Epithelial cell of esophagus (primary cell): Measurements from ENCODE around the gene EFHD1.
A peak's percentile ranks its signal among the peaks of the same experiment; 100 is the strongest.
"Not testable (repeated sequence)": the region's sequence is repeated elsewhere in the genome, so short reads cannot be mapped to it uniquely, and the experiment has no call there.

Source experiments
- DNase-seq: peaks from one replicate; pipeline ENCODE4 v3.0.0; 2010; ENCODE audit warnings: low read depth
- H3K4me3 ChIP-seq: 2 replicates; pipeline ENCODE4 v1.5.1; 2011; ENCODE audit warnings: mild to moderate bottlenecking, low read length, control low read depth
- TF ChIP-seq, protein P1 (sequence below): IDR thresholded peaks from 2 replicates; pipeline ENCODE4 v1.5.1; 2011; ENCODE audit warnings: low read depth, mild to moderate bottlenecking, low read length, control low read depth, inconsistent platforms; ENCODE audit not compliant: insufficient read depth; ENCODE audit errors: missing control alignments

The EFHD1 gene

DNA sequence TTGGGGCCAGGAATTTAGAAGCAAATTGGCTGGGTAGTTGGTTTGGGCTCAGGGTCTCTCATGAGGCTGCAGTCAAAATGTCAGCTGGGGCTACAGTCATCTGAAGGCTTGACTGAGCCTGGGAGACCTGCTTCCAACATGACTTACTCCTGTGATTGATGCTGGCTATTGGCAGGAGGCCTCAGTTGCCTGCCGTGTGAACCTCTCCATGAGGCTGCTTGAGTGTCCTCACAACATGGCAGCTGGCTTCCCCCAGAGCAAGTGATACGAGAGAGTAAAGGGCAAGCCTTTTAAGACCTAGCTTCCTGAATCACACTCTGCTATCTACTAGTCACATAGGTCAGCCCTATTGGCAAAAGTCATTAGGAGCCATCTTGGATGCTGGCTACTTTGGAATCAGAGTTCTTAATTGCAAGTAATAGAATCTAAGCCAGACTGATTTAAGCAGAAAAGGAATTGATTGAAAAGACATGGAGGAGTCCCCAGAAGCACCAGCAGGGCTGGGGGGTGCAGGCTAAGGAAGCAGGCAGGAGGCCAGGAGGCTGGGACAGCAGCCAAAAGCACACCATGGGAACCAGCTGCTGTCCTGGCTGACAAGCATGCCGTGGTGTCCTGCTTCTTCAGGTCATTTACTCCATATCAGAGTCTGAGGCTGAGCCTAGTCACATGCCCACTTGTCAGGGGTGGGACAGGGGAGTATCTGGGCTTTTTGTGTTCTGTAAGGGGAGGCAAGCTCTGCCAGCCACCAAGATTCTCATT, 55.9 kb downstream of the EFHD1 start:
- no peak overlapping the region for H3K4me3 ChIP-seq
- no peak for DNase-seq
- TF ChIP-seq, protein P1, sequence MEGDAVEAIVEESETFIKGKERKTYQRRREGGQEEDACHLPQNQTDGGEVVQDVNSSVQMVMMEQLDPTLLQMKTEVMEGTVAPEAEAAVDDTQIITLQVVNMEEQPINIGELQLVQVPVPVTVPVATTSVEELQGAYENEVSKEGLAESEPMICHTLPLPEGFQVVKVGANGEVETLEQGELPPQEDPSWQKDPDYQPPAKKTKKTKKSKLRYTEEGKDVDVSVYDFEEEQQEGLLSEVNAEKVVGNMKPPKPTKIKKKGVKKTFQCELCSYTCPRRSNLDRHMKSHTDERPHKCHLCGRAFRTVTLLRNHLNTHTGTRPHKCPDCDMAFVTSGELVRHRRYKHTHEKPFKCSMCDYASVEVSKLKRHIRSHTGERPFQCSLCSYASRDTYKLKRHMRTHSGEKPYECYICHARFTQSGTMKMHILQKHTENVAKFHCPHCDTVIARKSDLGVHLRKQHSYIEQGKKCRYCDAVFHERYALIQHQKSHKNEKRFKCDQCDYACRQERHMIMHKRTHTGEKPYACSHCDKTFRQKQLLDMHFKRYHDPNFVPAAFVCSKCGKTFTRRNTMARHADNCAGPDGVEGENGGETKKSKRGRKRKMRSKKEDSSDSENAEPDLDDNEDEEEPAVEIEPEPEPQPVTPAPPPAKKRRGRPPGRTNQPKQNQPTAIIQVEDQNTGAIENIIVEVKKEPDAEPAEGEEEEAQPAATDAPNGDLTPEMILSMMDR: no peak

DNA sequence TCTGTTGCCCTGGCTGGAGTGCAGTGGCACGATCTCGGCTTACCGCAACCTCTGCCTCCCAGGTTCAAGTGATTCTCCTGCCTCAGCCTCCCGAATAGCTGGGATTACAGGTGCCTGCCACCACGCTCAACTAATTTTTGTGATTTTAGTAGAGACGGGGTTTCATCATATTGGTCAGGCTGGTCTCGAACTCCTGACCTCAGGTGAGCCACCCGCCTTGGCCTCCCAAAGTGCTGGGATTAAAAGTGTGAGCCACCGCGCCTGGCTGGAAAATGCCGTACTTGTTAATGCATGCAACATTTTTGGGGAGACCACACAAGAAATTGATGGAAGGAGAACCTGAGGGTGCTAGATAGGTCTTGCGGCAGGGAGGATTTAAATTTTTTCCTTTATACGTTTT, 57.7 kb downstream of the EFHD1 start:
- DNase-seq, H3K4me3 ChIP-seq: not testable (repeated sequence)

DNA sequence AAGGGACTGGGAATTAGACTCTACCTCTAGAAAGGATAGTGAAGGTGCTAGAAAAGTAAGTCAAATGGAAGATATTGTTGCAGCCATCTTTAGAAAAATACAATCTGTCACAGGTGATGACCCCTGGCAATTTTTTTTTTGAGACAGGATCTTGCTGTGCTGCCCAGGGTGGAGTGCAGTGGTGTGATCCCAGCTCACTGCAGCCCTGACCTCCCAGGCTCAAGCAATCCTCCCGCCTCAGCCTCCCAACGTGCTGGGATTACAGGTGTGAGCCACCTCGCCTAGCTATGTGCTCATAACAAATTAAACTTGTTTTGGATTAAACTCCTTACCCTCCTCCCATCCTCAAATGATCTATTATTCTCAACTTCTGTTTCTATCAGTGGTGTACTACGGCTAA, 59.9 kb downstream of the EFHD1 start:
- TF ChIP-seq, protein P1: no peak
- no peak overlapping the region for H3K4me3 ChIP-seq
- DNase-seq: no peak

DNA sequence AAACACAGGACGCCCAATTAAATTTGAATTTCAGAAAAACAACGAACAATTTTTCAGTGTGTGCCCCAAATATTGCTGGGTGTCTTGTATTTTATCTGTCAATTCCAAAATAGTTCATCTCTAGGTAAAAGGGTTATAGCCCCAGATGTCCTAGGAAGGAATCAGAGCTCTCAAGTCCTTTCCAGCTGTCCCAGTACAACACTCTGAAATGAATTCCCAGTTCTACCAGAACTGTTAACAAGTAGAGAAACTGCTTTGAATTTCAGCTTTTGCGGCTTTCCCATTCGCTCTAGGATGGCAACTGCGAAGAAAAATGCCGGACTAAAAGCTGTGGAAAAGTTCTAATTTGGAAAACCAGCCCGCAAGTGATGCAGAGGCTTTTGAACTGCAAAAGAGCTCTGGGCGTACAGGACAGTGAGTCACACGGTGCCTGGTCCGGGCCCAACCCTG, 63.2 kb downstream of the EFHD1 start:
- H3K4me3 ChIP-seq: peak overlapping the region; percentile 86
- TF ChIP-seq, protein P1: no peak

DNA sequence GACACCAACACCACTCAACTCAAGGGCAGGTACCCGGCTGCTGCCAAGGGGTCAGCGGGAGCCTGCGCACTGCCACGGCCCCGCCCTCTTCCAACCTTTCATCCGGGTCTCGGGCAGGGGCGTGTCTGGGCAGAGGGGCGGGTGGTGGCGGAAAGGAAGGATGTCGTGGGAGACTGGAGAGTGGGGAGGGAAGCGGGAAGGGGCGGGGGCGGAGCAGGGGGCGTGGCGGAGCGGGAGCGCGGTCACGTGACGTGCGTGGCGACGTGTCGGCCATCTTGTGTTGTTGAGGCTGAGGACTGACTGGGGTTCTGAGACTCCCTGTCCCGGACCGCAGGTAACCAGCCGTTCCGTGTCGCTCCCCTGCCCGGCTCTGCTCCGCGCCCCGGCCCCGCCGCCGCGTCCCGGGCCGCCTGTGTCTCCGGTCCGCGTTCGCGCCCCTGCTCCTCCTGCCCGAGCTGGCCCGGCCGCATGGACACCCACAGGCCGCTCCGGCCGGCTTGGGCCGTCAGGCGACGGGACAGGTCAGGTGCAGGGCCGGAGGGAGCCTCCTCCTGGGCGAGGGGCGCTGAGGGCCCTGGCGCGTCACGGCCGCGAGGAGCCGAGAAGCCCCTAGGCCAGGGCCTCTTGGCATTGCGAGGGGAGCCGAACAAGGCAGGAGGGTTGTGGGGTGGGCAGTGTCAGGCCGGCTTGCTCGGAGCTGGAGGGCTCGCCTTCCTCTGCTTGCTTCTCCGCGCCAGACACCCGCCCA, 63.8 kb downstream of the EFHD1 start, which contains the start of gene GIGYF2:
Gene GIGYF2 (plus strand): TSS at position 273 of the 748 bp plus-strand sequence. CDS start 37,867 bp downstream, outside the sequence.
- peak; percentile 96 for DNase-seq
- H3K4me3 ChIP-seq: peak within 1 kb of the TSS; percentile 86
- TF ChIP-seq, protein P1: no peak

More for the DNA sequence above, 63.2 kb downstream of the EFHD1 start:
- DNase-seq: no peak

DNA sequence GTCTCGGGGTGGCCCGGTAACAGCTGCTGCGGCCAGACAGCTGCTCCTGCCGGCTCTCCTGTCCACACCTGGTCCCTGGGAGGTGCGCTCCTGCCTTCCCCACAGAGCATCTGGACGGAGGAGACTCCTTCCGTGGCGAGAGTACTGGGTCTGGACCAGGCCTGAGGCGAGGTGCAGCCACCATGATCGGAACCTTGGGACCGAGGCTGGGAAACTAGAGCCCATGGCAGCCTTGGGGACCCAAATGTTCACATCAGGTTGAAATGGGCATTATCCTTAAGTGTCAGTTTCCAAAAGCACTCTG, 64.4 kb downstream of the EFHD1 start:
- peak overlapping the region; percentile 86 for H3K4me3 ChIP-seq
- DNase-seq: no peak
- TF ChIP-seq, protein P1: no peak

DNA sequence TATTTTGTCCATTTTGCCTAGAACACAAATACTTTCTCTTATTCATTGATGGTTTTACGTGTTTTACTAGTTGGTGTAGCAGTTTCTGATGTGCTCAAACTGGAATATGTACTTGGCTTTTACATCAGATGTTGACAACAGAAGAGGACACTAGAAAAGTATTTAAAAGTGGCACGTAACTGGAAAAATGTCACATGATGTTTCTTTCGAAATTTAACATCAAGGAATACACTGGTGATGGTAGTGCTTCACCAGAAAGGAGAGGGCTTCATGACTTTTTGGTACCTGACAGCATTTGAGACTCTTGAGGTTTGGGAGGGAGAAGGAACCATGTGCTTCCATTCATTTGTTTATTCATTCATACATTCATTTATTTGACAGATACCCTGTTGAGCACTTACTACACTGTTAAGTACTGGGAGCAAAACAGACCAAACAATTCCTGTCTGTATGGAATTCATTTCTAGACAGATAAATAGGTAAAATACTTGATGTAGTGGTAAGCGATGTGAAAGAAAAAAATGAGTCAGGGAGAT, 65.2 kb downstream of the EFHD1 start:
- TF ChIP-seq, protein P1: no peak
- H3K4me3 ChIP-seq: peak overlapping the region; percentile 86
- DNase-seq: no peak
